OCI-LY7 (cell line): ENCODE results near the gene CHST9.

ENCODE experiments used
- EZH2phosphoT487 ChIP-seq: fragments of 200-600 bp; sonication (generic); IDR thresholded peaks from 2 replicates; pipeline ENCODE4 v1.6.1; 2018; ENCODE audit warnings: low read depth, borderline replicate concordance, mild to moderate bottlenecking, mixed run types, antibody characterized with exemption, low read length, moderate library complexity, mixed read lengths
- TF ChIP-seq, protein P1 (sequence below): fragments of 200-600 bp; sonication (generic); conservative IDR thresholded peaks from 2 replicates; pipeline ENCODE4 v1.5.1; 2014; ENCODE audit warnings: mild to moderate bottlenecking, antibody characterized with exemption, low read length, moderate library complexity, mixed read lengths

DNA sequence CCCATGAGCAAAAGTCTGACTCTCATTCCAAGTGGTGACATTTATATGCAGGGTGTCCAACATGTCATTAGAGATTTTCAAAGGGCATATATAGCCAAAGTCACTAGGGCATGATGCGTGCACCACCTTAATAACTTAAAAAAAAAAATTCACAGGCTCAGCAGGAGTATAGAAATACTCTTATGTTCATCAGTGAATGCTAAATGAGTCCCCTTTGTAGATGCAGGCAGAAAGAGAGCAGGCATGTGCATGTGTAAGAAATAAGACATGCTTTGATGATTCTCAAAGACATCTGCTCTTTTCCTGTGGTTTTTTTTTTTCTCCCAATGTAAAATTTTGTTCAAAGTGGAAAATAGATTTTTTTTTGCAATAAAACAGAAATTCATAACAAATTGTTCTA, 207.3 kb downstream of the CHST9 start:
- TF ChIP-seq, protein P1, sequence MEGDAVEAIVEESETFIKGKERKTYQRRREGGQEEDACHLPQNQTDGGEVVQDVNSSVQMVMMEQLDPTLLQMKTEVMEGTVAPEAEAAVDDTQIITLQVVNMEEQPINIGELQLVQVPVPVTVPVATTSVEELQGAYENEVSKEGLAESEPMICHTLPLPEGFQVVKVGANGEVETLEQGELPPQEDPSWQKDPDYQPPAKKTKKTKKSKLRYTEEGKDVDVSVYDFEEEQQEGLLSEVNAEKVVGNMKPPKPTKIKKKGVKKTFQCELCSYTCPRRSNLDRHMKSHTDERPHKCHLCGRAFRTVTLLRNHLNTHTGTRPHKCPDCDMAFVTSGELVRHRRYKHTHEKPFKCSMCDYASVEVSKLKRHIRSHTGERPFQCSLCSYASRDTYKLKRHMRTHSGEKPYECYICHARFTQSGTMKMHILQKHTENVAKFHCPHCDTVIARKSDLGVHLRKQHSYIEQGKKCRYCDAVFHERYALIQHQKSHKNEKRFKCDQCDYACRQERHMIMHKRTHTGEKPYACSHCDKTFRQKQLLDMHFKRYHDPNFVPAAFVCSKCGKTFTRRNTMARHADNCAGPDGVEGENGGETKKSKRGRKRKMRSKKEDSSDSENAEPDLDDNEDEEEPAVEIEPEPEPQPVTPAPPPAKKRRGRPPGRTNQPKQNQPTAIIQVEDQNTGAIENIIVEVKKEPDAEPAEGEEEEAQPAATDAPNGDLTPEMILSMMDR: no peak
- TF ChIP-seq EZH2phosphoT487: no peak
